Measurements from ENCODE around the gene PLCD1.

PLCD1 gene

GRCh38 chr3:37957539-37957936, 71.9 kb downstream of the PLCD1 start:
- DNase-seq: no peak

Measured in cortex of kidney (tissue), 1 donor.